PC-9 (cell line): ENCODE measurements around the gene TPK1. TPM values are rescaled to one million over a fixed set of nuclear protein-coding genes. Genes with fewer than 3 reads are reported as not detected.
"Not testable (repeated sequence)": the region's sequence is repeated elsewhere in the genome, so short reads cannot be mapped to it uniquely, and the experiment has no call there.

Experiments
- BruUV-seq: library from RNA; stranded (reverse); fragments of 400-500 nt; replicated peaks from 2 replicates; lab custom pipeline; 2021; lab: Mats Ljungman, UMichigan
- CTCF ChIA-PET: fragments of 300-600 bp; sonication (Branson Sonifier 250); formaldehyde crosslinking; loops from one replicate; lab custom pipeline; 2022; ENCODE audit warnings: antibody characterized with exemption; lab: Charles Lee
- POLR2A ChIA-PET: fragments of 300-600 bp; sonication (Branson Sonifier 250); formaldehyde crosslinking; loops from one replicate; lab custom pipeline; 2022; ENCODE audit warnings: antibody characterized with exemption; ENCODE audit not compliant: unreplicated experiment; lab: Charles Lee
- DNase-seq, 2 experiments: peaks; one replicate each; pipeline versions ENCODE4 v3.0.0 to v3.0.0-alpha.2; 2015 to 2022; ENCODE audit warnings: mixed read lengths in 1 of 2
- H2AFZ ChIP-seq: fragments of 200-600 bp; sonication (generic); 2 replicates; pipeline ENCODE4 v1.8.1; 2017; ENCODE audit warnings: antibody characterized with exemption
- H3F3A ChIP-seq: fragments of 200-600 bp; sonication (generic); 2 replicates; pipeline ENCODE4 v1.8.1; 2017; ENCODE audit warnings: antibody characterized with exemption, mild to moderate bottlenecking, low read depth; ENCODE audit not compliant: insufficient read depth
- H3K27ac ChIP-seq: fragments of 200-600 bp; sonication (generic); 2 replicates; pipeline ENCODE4 v1.6.1; 2016; ENCODE audit warnings: mixed run types
- H3K27me3 ChIP-seq: fragments of 200-600 bp; sonication (generic); 2 replicates; pipeline ENCODE4 v1.6.1; 2016; ENCODE audit warnings: low read depth, mixed run types; ENCODE audit not compliant: insufficient read depth
- H3K36me3 ChIP-seq: fragments of 200-600 bp; sonication (generic); 2 replicates; pipeline ENCODE4 v1.6.1; 2016; ENCODE audit warnings: low read depth, mixed run types
- H3K4me1 ChIP-seq: fragments of 200-600 bp; sonication (generic); replicated peaks from 2 replicates; pipeline ENCODE4 v1.6.1; 2016; ENCODE audit warnings: mixed run types; ENCODE audit not compliant: insufficient read depth
- H3K4me2 ChIP-seq: fragments of 200-600 bp; sonication (generic); 2 replicates; pipeline ENCODE4 v1.6.1; 2017; ENCODE audit warnings: mixed run types
- H3K4me3 ChIP-seq: fragments of 200-600 bp; sonication (generic); 2 replicates; pipeline ENCODE4 v1.6.1; 2016; ENCODE audit warnings: mixed run types
- H3K79me2 ChIP-seq: fragments of 200-600 bp; sonication (generic); 2 replicates; pipeline ENCODE4 v1.6.1; 2017; ENCODE audit warnings: low read depth, mixed run types
- H3K9me2 ChIP-seq: fragments of 200-600 bp; sonication (generic); 2 replicates; pipeline ENCODE4 v1.8.1; 2017; ENCODE audit warnings: mild to moderate bottlenecking; ENCODE audit not compliant: insufficient read depth
- H3K9me3 ChIP-seq: fragments of 200-600 bp; sonication (generic); 2 replicates; pipeline ENCODE4 v1.8.1; 2016; ENCODE audit warnings: low read depth; ENCODE audit not compliant: insufficient read depth
- H4K20me1 ChIP-seq: fragments of 200-600 bp; sonication (generic); 2 replicates; pipeline ENCODE4 v1.8.1; 2017; ENCODE audit not compliant: insufficient read depth
- CTCF ChIP-seq: fragments of 200-600 bp; sonication (generic); conservative IDR thresholded peaks from 2 replicates; pipeline ENCODE4 v1.6.1; 2017; ENCODE audit warnings: mixed run types, antibody characterized with exemption, mild to moderate bottlenecking, moderate library complexity
- EZH2 ChIP-seq: fragments of 200-600 bp; sonication (generic); IDR thresholded peaks from 2 replicates; pipeline ENCODE4 v1.8.0; 2017; ENCODE audit warnings: antibody characterized with exemption, low read depth
- intact Hi-C: fragments of 100-400 bp; cut with micrococcal nuclease; formaldehyde crosslinking; loops from one replicate; pipeline ENCODE4 v1.10.0; 2022; ENCODE audit not compliant: unreplicated experiment
- total RNA-seq: library from RNA; stranded (reverse); gene quantifications from 2 replicates; pipeline ENCODE4 v1.2.3, GENCODE V29; 2021

Gene TPK1
- total RNA-seq, 1 experiment from 2014 or later: 0.90 TPM

- no TSS peak for BruUV-seq
- Histone ChIP-seq H3K9me2 (no peaks in the 10 kb centered on the region; the same call in 1 of the 2 replicates), H3K79me2 (no peaks in the 10 kb centered on the region), H3F3A (no peaks in the 10 kb centered on the region), H3K27ac (no peak overlapping the region), H4K20me1 (no peaks in the 10 kb centered on the region), H3K4me2 (no peak overlapping the region), H2AFZ (no peak overlapping the region), H3K27me3 (no peaks in the 10 kb centered on the region), H3K9me3 (no peaks in the 10 kb centered on the region), H3K4me1 (no peaks in the 10 kb centered on the region), H3K36me3 (no peaks in the 10 kb centered on the region), H3K4me3 (no peak overlapping the region)
- no peak for DNase-seq
- CTCF ChIA-PET: no interaction called here
- intact Hi-C loops: no loop called here
- POLR2A ChIA-PET: no interaction called here
- no peak for TF ChIP-seq CTCF
- no peak for TF ChIP-seq EZH2
These were observed 51.4 kb downstream of the TPK1 start for GRCh38 chr7:144784441-144784840.

GRCh38 chr7:144782883-144783282 is 53.0 kb downstream of the TPK1 start:
- Histone ChIP-seq H3K79me2 (no peaks in the 10 kb centered on the region), H3K27me3 (no peaks in the 10 kb centered on the region), H3K4me1 (no peaks in the 10 kb centered on the region), H3K4me2 (no peak overlapping the region), H4K20me1 (no peaks in the 10 kb centered on the region), H3F3A (no peaks in the 10 kb centered on the region), H3K9me2 (no peaks in the 10 kb centered on the region; the same call in 1 of the 2 replicates), H3K9me3 (no peaks in the 10 kb centered on the region), H3K4me3 (no peak overlapping the region), H2AFZ (no peak overlapping the region), H3K27ac (no peak overlapping the region), H3K36me3 (no peaks in the 10 kb centered on the region)
- POLR2A ChIA-PET: no interaction called here
- DNase-seq: no peak
- CTCF ChIA-PET: no interaction called here
- intact Hi-C loops: no loop called here
- no TSS peak for BruUV-seq
- no peak for TF ChIP-seq CTCF

- Histone ChIP-seq H3K4me1 (no peaks in the 10 kb centered on the region), H3K9me2 (no peaks in the 10 kb centered on the region; the same call in 1 of the 2 replicates), H3K9me3 (no peaks in the 10 kb centered on the region), H4K20me1 (no peaks in the 10 kb centered on the region), H3K4me2 (no peak overlapping the region), H2AFZ (no peak overlapping the region), H3F3A (no peaks in the 10 kb centered on the region), H3K4me3 (no peak overlapping the region), H3K27me3 (no peaks in the 10 kb centered on the region), H3K79me2 (no peaks in the 10 kb centered on the region), H3K36me3 (no peaks in the 10 kb centered on the region), H3K27ac (no peak overlapping the region)
- DNase-seq: no peak
- TF ChIP-seq EZH2 (no peak), CTCF (no peak)
- POLR2A ChIA-PET: no interaction called here
- intact Hi-C loops: no loop called here
- CTCF ChIA-PET: no interaction called here
- BruUV-seq: no TSS peak
These were observed 55.7 kb downstream of the TPK1 start for GRCh38 chr7:144780071-144780608.

GRCh38 chr7:144777889-144778288 is 58.0 kb downstream of the TPK1 start:
- DNase-seq, H3K79me2 ChIP-seq, CTCF ChIA-PET, H3K9me3 ChIP-seq, H3K4me1 ChIP-seq, H4K20me1 ChIP-seq, H3K36me3 ChIP-seq, POLR2A ChIA-PET, H2AFZ ChIP-seq, BruUV-seq, H3K4me2 ChIP-seq, H3K27me3 ChIP-seq, intact Hi-C loops, H3K9me2 ChIP-seq, H3K4me3 ChIP-seq, H3F3A ChIP-seq, H3K27ac ChIP-seq: not testable (repeated sequence)
